Hepatocyte (in vitro differentiated cells): ENCODE data around the gene MTARC2. TPM values are rescaled to one million over a fixed set of nuclear protein-coding genes. Genes with fewer than 3 reads are reported as not detected.

Source experiments
- DNase-seq: peaks from one replicate; pipeline ENCODE4 v3.0.0-alpha.2; 2016; ENCODE audit warnings: low spot score
- H2AFZ ChIP-seq: fragments of 200-600 bp; sonication (generic); 2 replicates; pipeline ENCODE4 v1.6.0; 2016; ENCODE audit warnings: antibody characterized with exemption, mild to moderate bottlenecking
- H3K27ac ChIP-seq: fragments of 200-600 bp; sonication (generic); 2 replicates; pipeline ENCODE4 v1.5.1; 2016; ENCODE audit warnings: mild to moderate bottlenecking
- H3K27me3 ChIP-seq: fragments of 200-600 bp; sonication (generic); 2 replicates; pipeline ENCODE4 v1.6.1; 2016
- H3K36me3 ChIP-seq: fragments of 200-600 bp; sonication (generic); replicated peaks from 2 replicates; pipeline ENCODE4 v1.5.1; 2016; ENCODE audit warnings: low read depth; ENCODE audit not compliant: insufficient read depth
- H3K4me1 ChIP-seq: fragments of 200-600 bp; sonication (generic); 2 replicates; pipeline ENCODE4 v1.5.1; 2016; ENCODE audit warnings: mild to moderate bottlenecking, moderate library complexity; ENCODE audit not compliant: insufficient read depth
- H3K4me2 ChIP-seq: fragments of 200-600 bp; sonication (generic); 2 replicates; pipeline ENCODE4 v1.6.0; 2016
- H3K4me3 ChIP-seq: fragments of 200-600 bp; sonication (generic); 2 replicates; pipeline ENCODE4 v1.5.1; 2016; ENCODE audit warnings: mild to moderate bottlenecking
- H3K79me2 ChIP-seq: fragments of 200-600 bp; sonication (generic); 2 replicates; pipeline ENCODE4 v1.6.0; 2017; ENCODE audit warnings: mild to moderate bottlenecking
- H3K9me2 ChIP-seq: fragments of 200-600 bp; sonication (generic); replicated peaks from 2 replicates; pipeline ENCODE4 v1.6.0; 2017; ENCODE audit warnings: mild to moderate bottlenecking; ENCODE audit not compliant: insufficient read depth
- H3K9me3 ChIP-seq: fragments of 200-600 bp; sonication (generic); 2 replicates; pipeline ENCODE4 v1.5.1; 2016; ENCODE audit warnings: low read depth, mild to moderate bottlenecking
- H4K20me1 ChIP-seq: fragments of 200-600 bp; sonication (generic); 2 replicates; pipeline ENCODE4 v1.6.0; 2016; ENCODE audit warnings: mild to moderate bottlenecking; ENCODE audit not compliant: insufficient read depth, poor library complexity, severe bottlenecking
- CTCF ChIP-seq: fragments of 200-600 bp; sonication (generic); IDR thresholded peaks from 2 replicates; pipeline ENCODE4 v1.5.1; 2016; ENCODE audit warnings: antibody characterized with exemption, mild to moderate bottlenecking; ENCODE audit not compliant: poor library complexity
- EZH2 ChIP-seq: fragments of 200-600 bp; sonication (generic); IDR thresholded peaks from 2 replicates; pipeline ENCODE4 v1.6.1; 2016; ENCODE audit warnings: antibody characterized with exemption, mild to moderate bottlenecking, borderline replicate concordance
- EZH2phosphoT487 ChIP-seq: fragments of 200-600 bp; sonication (generic); IDR thresholded peaks from one replicate; pipeline ENCODE4 v1.6.1; 2018; ENCODE audit warnings: antibody characterized with exemption, mild to moderate bottlenecking, low read depth, moderate library complexity; ENCODE audit not compliant: unreplicated experiment, severe bottlenecking
- WGBS: methylation state at CpG from one replicate; pipeline ENCODE4 v1.1.6; 2016; ENCODE audit warnings: low lambda C conversion rate; ENCODE audit errors: missing lambda C conversion rate; 5-methylcytosine and 5-hydroxymethylcytosine counted together
- polyA plus RNA-seq: library from polyadenylated mRNA; unstranded; fragments of >200 nt; fragmentation: Nextera tagmentation; extraction: Ambion mirVana; gene quantifications from 2 replicates; pipeline ENCODE4 v1.2.1, GENCODE V29; 2016
- total RNA-seq: library from RNA; depleted of rRNA; stranded (reverse); fragments of >200 nt; gene quantifications from 2 replicates; pipeline ENCODE4 v1.2.3, GENCODE V29; 2014

The MTARC2 gene
- total and polyA plus RNA-seq, 2 experiments from 2014 or later: 23.7 to 24.4 TPM

- Histone ChIP-seq H3K9me3 (no peaks in the 10 kb centered on the region), H2AFZ (no peak overlapping the region), H3K4me2 (no peak overlapping the region), H3K36me3 (no peaks in the 10 kb centered on the region), H3K9me2 (no peaks in the 10 kb centered on the region), H3K4me1 (no peaks in the 10 kb centered on the region), H3K27ac (no peak overlapping the region), H3K79me2 (no peaks in the 10 kb centered on the region), H3K4me3 (no peak overlapping the region), H3K27me3 (no peaks in the 10 kb centered on the region), H4K20me1 (no peaks in the 10 kb centered on the region)
- TF ChIP-seq EZH2 (no peak), CTCF (no peak), EZH2phosphoT487 (no peak)
- peak; percentile 64 for DNase-seq
- 24% methylated on average over 14 of the region's 14 CpGs for WGBS
Observed at GRCh38 chr1:220818421-220819173, 70.5 kb downstream of the MTARC2 start.

- no peak overlapping the region for H3K4me2 ChIP-seq
- no peaks in the 10 kb centered on the region for H3K27me3 ChIP-seq
- no peaks in the 10 kb centered on the region for H3K79me2 ChIP-seq
- H3K9me2 ChIP-seq: no peaks in the 10 kb centered on the region
- H3K36me3 ChIP-seq: no peaks in the 10 kb centered on the region
- H4K20me1 ChIP-seq: no peaks in the 10 kb centered on the region
- H3K4me3 ChIP-seq: no peak overlapping the region
- H3K27ac ChIP-seq: no peak overlapping the region
- 81% methylated on average over 1 of the region's 1 CpG for WGBS
- TF ChIP-seq EZH2 (no peak), EZH2phosphoT487 (no peak), CTCF (no peak)
- H3K4me1 ChIP-seq: no peaks in the 10 kb centered on the region
- H2AFZ ChIP-seq: no peak overlapping the region
- no peaks in the 10 kb centered on the region for H3K9me3 ChIP-seq
- DNase-seq: no peak
Observed at GRCh38 chr1:220819467-220820026, 71.4 kb downstream of the MTARC2 start.

GRCh38 chr1:220824031-220824989 is 76.2 kb downstream of the MTARC2 start:
- Histone ChIP-seq H3K27ac (no peak overlapping the region), H3K4me1 (peaks cover 4% of the 10 kb centered on the region), H3K36me3 (no peaks in the 10 kb centered on the region), H3K9me2 (no peaks in the 10 kb centered on the region), H3K27me3 (no peaks in the 10 kb centered on the region), H2AFZ (no peak overlapping the region), H3K4me3 (no peak overlapping the region), H4K20me1 (no peaks in the 10 kb centered on the region), H3K79me2 (no peaks in the 10 kb centered on the region), H3K4me2 (no peak overlapping the region), H3K9me3 (no peaks in the 10 kb centered on the region)
- 90% methylated on average over 9 of the region's 9 CpGs for WGBS
- no peak for DNase-seq
- TF ChIP-seq EZH2 (no peak), EZH2phosphoT487 (no peak), CTCF (no peak)
